Activated CD8-positive, alpha-beta memory T cell treated with anti-CD3 and anti-CD28 coated beads for 36 hours (primary cell): ENCODE results near the gene ARSJ. TPM values are rescaled to one million over a fixed set of nuclear protein-coding genes. Genes with fewer than 3 reads are reported as not detected.

Source experiments
- CTCF ChIA-PET: fragments of 350-600 bp; sonication (Branson Sonifier 250); formaldehyde crosslinking; loops from one replicate; lab custom pipeline; 2021; ENCODE audit warnings: antibody characterized with exemption; lab: Charles Lee
- POLR2A ChIA-PET: fragments of 350-600 bp; sonication (Branson Sonifier 250); formaldehyde crosslinking; loops from one replicate; lab custom pipeline; 2021; ENCODE audit warnings: antibody characterized with exemption; lab: Charles Lee
- total RNA-seq, 2 experiments: library from RNA; stranded (reverse); gene quantifications; one replicate each; pipeline ENCODE4 v1.2.3, GENCODE V29; 2021

ARSJ gene
- total RNA-seq, 2 experiments from 2014 or later, result not detected

- ChIA-PET POLR2A (no interaction called here), CTCF (no interaction called here)
Observed at GRCh38 chr4:113993887-113994286, 14.4 kb upstream of the ARSJ start.

GRCh38 chr4:113990886-113991285 is 11.4 kb upstream of the ARSJ start:
- CTCF ChIA-PET, result no interaction called here
- POLR2A ChIA-PET, result no interaction called here

GRCh38 chr4:113987382-113987941 is 8.0 kb upstream of the ARSJ start:
- ChIA-PET CTCF (no interaction called here), POLR2A (no interaction called here)

GRCh38 chr4:113982181-113982580 is 2.7 kb upstream of the ARSJ start:
- ChIA-PET POLR2A (no interaction called here), CTCF (no interaction called here)

- ChIA-PET CTCF (no interaction called here), POLR2A (no interaction called here)
Observed at GRCh38 chr4:113981591-113981990, 2.1 kb upstream of the ARSJ start.

- POLR2A ChIA-PET, result no interaction called here
Observed at GRCh38 chr4:113979905-113980615, 613 bp upstream of the ARSJ start.

GRCh38 chr4:113978561-113979147 is 793 bp downstream of the ARSJ start:
- POLR2A ChIA-PET, result no interaction called here
- CTCF ChIA-PET, result interaction anchor here (0.6 kb wide), 1 partner anchor 641 kb away, joined by 3 read pairs; no protein-coding TSS in a partner anchor

More at GRCh38 chr4:113979905-113980615, 613 bp upstream of the ARSJ start:
- CTCF ChIA-PET, result interaction anchor here (0.7 kb wide), 2 partner anchors 54 to 589 kb away, joined by 3 to 4 read pairs; no protein-coding TSS in a partner anchor

GRCh38 chr4:113978105-113978504 is 1.3 kb downstream of the ARSJ start:
- ChIA-PET POLR2A (no interaction called here), CTCF (no interaction called here)

GRCh38 chr4:113977526-113977855 is 2.0 kb downstream of the ARSJ start:
- ChIA-PET POLR2A (no interaction called here), CTCF (no interaction called here)

- CTCF ChIA-PET, result no interaction called here
- POLR2A ChIA-PET, result no interaction called here
Observed at GRCh38 chr4:113976741-113977525, 2.5 kb downstream of the ARSJ start.

- CTCF ChIA-PET, result no interaction called here
Observed at GRCh38 chr4:113975578-113975977, 3.9 kb downstream of the ARSJ start.

GRCh38 chr4:113974467-113974866 is 5.0 kb downstream of the ARSJ start:
- CTCF ChIA-PET, result no interaction called here
- POLR2A ChIA-PET, result no interaction called here

More at GRCh38 chr4:113975578-113975977, 3.9 kb downstream of the ARSJ start:
- POLR2A ChIA-PET, result no interaction called here

- CTCF ChIA-PET, result no interaction called here
- POLR2A ChIA-PET, result no interaction called here
Observed at GRCh38 chr4:113973345-113973744, 6.1 kb downstream of the ARSJ start.

- CTCF ChIA-PET, result no interaction called here
- POLR2A ChIA-PET, result no interaction called here
Observed at GRCh38 chr4:113972781-113973180, 6.7 kb downstream of the ARSJ start.

- CTCF ChIA-PET, result interaction anchor here (0.7 kb wide), 1 partner anchor 26 kb away, joined by 5 read pairs; no protein-coding TSS in a partner anchor
- POLR2A ChIA-PET, result no interaction called here
Observed at GRCh38 chr4:113971706-113972360, 7.6 kb downstream of the ARSJ start.

- ChIA-PET CTCF (no interaction called here), POLR2A (no interaction called here)
Observed at GRCh38 chr4:113969709-113970334, 9.6 kb downstream of the ARSJ start.

GRCh38 chr4:113968473-113968872 is 11.0 kb downstream of the ARSJ start:
- ChIA-PET POLR2A (no interaction called here), CTCF (no interaction called here)

- POLR2A ChIA-PET, result no interaction called here
Observed at GRCh38 chr4:113967687-113968086, 11.8 kb downstream of the ARSJ start.

GRCh38 chr4:113962719-113963265 is 16.7 kb downstream of the ARSJ start:
- POLR2A ChIA-PET, result no interaction called here
- CTCF ChIA-PET, result no interaction called here

More at GRCh38 chr4:113967687-113968086, 11.8 kb downstream of the ARSJ start:
- CTCF ChIA-PET, result no interaction called here
